SK-N-SH treated with all-trans-retinoic acid at 6 μM for 48 hours (cell line): ENCODE data around the gene GABARAPL1.
"Not testable (repeated sequence)": the region's sequence is repeated elsewhere in the genome, so short reads cannot be mapped to it uniquely, and the experiment has no call there.

ENCODE experiments used
- ATAC-seq: fragments of 200-7000 bp; cut with Tn5 transposase; 3 replicates; pipeline ENCODE4 v1.9.1; 2020; ENCODE audit warnings: mild to moderate bottlenecking, moderate library complexity
- ARNTL ChIP-seq: fragments of 450-650 bp; formaldehyde crosslinking; IDR thresholded peaks from 2 replicates; pipeline ENCODE4 v1.5.0; 2020; ENCODE audit warnings: low read depth, mild to moderate bottlenecking, moderate library complexity, borderline replicate concordance
- BACH2 ChIP-seq: fragments of 250-450 bp; sonication (Bioruptor Pico); IDR thresholded peaks from 2 replicates; pipeline ENCODE4 v1.9.0; 2021; ENCODE audit warnings: mild to moderate bottlenecking, borderline replicate concordance
- ESRRG ChIP-seq: fragments of 250-450 bp; sonication (Bioruptor Pico); IDR thresholded peaks from 2 replicates; pipeline ENCODE4 v1.6.1; 2021; ENCODE audit warnings: mild to moderate bottlenecking
- PPARA ChIP-seq: fragments of 250-450 bp; sonication (Bioruptor Pico); IDR thresholded peaks from 2 replicates; pipeline ENCODE4 v1.5.0; 2020; ENCODE audit warnings: mild to moderate bottlenecking, borderline replicate concordance
- RARB ChIP-seq: fragments of 250-450 bp; sonication (Bioruptor Pico); IDR thresholded peaks from 2 replicates; pipeline ENCODE4 v1.8.0; 2021; ENCODE audit warnings: mild to moderate bottlenecking, moderate library complexity
- SNAI2 ChIP-seq: fragments of 250-450 bp; sonication (Bioruptor Pico); IDR thresholded peaks from 2 replicates; pipeline ENCODE4 v1.5.0; 2020; ENCODE audit warnings: mild to moderate bottlenecking, moderate library complexity
- TCF4 ChIP-seq: fragments of 250-450 bp; sonication (Bioruptor Pico); IDR thresholded peaks from 2 replicates; pipeline ENCODE4 v1.8.0; 2021; ENCODE audit warnings: mild to moderate bottlenecking, moderate library complexity, borderline replicate concordance
- TOX ChIP-seq: fragments of 250-450 bp; sonication (Bioruptor Pico); IDR thresholded peaks from 2 replicates; pipeline ENCODE4 v1.8.0; 2021; ENCODE audit warnings: mild to moderate bottlenecking, moderate library complexity, borderline replicate concordance
- ZC3H10 ChIP-seq: fragments of 250-450 bp; sonication (Bioruptor Pico); IDR thresholded peaks from 2 replicates; pipeline ENCODE4 v1.5.1; 2021; ENCODE audit warnings: mild to moderate bottlenecking, moderate library complexity
- ZFP30 ChIP-seq: fragments of 450-650 bp; formaldehyde crosslinking; IDR thresholded peaks from 2 replicates; pipeline ENCODE4 v1.5.0; 2022; ENCODE audit warnings: mild to moderate bottlenecking, moderate library complexity
- ZNF565 ChIP-seq: fragments of 450-650 bp; formaldehyde crosslinking; conservative IDR thresholded peaks from 2 replicates; pipeline ENCODE4 v1.5.0; 2020; ENCODE audit warnings: low read depth, mild to moderate bottlenecking, moderate library complexity
- ZNF70 ChIP-seq: fragments of 450-650 bp; formaldehyde crosslinking; IDR thresholded peaks from 2 replicates; pipeline ENCODE4 v1.5.0; 2020; ENCODE audit warnings: mild to moderate bottlenecking, moderate library complexity
- ZNF8 ChIP-seq: fragments of 450-650 bp; formaldehyde crosslinking; IDR thresholded peaks from 2 replicates; pipeline ENCODE4 v1.5.0; 2020; ENCODE audit warnings: mild to moderate bottlenecking, moderate library complexity
- TF ChIP-seq, protein P1 (sequence below): fragments of 250-450 bp; sonication (Bioruptor Pico); IDR thresholded peaks from 2 replicates; pipeline ENCODE4 v1.8.0; 2021; ENCODE audit warnings: low read depth, mild to moderate bottlenecking, moderate library complexity, borderline replicate concordance
- TF ChIP-seq, protein P2 (sequence below): fragments of 250-450 bp; sonication (Bioruptor Pico); IDR thresholded peaks from 2 replicates; pipeline ENCODE4 v1.5.1; 2021; ENCODE audit warnings: mild to moderate bottlenecking, moderate library complexity
- TF ChIP-seq, protein P3 (sequence below): fragments of 250-450 bp; sonication (Bioruptor Pico); IDR thresholded peaks from 2 replicates; pipeline ENCODE4 v1.8.0; 2020; ENCODE audit warnings: mild to moderate bottlenecking, moderate library complexity, borderline replicate concordance
- TF ChIP-seq, protein P4 (sequence below): fragments of 250-450 bp; sonication (Bioruptor Pico); IDR thresholded peaks from 2 replicates; pipeline ENCODE4 v1.5.0; 2020; ENCODE audit warnings: mild to moderate bottlenecking, moderate library complexity
- TF ChIP-seq, protein P5 (sequence below): fragments of 250-450 bp; sonication (Bioruptor Pico); IDR thresholded peaks from 2 replicates; pipeline ENCODE4 v1.5.1; 2020; ENCODE audit warnings: low read depth, mild to moderate bottlenecking, moderate library complexity

Gene GABARAPL1

DNA sequence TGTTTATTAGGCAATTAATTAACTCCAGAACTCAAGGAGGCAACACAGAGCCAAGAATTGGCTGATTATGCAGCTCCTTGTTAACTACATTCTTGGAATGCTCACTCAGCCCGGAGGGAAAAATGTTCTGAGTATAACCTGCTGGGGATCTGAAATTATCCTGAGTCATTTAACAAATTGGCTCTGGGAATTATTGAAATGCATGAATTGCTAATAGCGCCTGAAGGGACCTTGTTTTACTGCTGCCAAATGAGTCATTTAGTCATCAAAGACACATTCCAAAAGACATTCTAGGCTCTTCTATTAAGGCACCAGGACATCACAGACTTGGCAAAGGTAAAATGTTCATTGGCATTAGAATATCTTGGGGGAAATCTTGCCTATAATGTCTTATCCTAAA lies 20.8 kb upstream of the GABARAPL1 start (continued):
- TF ChIP-seq, protein P1, sequence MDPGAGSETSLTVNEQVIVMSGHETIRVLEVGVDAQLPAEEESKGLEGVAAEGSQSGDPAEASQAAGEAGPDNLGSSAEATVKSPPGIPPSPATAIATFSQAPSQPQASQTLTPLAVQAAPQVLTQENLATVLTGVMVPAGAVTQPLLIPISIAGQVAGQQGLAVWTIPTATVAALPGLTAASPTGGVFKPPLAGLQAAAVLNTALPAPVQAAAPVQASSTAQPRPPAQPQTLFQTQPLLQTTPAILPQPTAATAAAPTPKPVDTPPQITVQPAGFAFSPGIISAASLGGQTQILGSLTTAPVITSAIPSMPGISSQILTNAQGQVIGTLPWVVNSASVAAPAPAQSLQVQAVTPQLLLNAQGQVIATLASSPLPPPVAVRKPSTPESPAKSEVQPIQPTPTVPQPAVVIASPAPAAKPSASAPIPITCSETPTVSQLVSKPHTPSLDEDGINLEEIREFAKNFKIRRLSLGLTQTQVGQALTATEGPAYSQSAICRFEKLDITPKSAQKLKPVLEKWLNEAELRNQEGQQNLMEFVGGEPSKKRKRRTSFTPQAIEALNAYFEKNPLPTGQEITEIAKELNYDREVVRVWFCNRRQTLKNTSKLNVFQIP (CRISPR knock-in tag): no peak
- no peak for TF ChIP-seq ESRRG (CRISPR knock-in tag)
- no peak for TF ChIP-seq SNAI2 (CRISPR knock-in tag)
- no peak for TF ChIP-seq RARB (CRISPR knock-in tag)
- TF ChIP-seq TCF4 (CRISPR knock-in tag): no peak
- TF ChIP-seq, protein P2, sequence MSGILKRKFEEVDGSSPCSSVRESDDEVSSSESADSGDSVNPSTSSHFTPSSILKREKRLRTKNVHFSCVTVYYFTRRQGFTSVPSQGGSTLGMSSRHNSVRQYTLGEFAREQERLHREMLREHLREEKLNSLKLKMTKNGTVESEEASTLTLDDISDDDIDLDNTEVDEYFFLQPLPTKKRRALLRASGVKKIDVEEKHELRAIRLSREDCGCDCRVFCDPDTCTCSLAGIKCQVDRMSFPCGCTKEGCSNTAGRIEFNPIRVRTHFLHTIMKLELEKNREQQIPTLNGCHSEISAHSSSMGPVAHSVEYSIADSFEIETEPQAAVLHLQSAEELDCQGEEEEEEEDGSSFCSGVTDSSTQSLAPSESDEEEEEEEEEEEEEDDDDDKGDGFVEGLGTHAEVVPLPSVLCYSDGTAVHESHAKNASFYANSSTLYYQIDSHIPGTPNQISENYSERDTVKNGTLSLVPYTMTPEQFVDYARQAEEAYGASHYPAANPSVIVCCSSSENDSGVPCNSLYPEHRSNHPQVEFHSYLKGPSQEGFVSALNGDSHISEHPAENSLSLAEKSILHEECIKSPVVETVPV (CRISPR knock-in tag): no peak

DNA sequence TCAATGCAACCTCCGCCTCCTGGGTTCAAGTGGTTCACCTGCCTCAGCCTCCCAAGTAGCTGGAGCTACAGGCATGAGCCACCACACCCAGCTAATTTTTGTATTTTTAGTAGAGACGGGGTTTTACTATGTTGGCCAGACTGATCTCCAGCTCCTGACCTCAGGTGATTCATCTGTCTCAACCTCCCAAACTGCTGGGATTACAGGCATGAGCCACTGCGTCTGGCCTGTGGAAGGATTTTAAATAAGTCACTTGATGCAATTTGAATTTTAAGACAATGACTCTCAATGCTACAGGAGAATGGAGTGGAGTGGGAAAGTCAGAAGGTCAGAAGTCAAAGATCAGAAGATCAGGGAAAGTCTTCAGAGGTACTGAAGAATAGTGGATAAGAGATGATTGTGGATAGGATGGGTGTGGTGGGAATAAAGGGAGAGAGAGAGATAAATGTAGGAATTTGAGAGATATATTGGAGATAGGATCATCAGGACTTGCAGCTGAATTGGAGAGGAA lies 18.5 kb upstream of the GABARAPL1 start:
- TF ChIP-seq SNAI2 (CRISPR knock-in tag): no peak
- no peak for ATAC-seq

DNA sequence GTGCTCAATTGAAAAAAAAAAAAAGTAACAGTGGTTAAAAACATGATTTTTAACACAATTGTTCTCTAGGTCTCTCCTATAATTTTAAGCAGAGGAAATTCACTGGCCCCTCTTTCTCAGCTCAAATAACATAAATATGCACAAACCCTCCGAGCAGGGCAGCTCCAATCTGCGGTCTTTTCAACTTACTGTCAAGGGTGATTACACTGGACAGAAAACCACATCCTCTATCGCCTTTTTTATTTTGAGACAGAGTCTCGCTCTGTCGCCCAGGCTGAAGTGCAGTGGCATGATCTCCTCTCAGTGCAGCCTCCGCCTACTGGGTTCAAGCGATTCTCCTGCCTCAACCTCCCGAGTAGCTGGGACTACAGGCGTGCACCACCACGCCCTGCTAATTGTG lies 16.5 kb upstream of the GABARAPL1 start:
- no peak for ATAC-seq

DNA sequence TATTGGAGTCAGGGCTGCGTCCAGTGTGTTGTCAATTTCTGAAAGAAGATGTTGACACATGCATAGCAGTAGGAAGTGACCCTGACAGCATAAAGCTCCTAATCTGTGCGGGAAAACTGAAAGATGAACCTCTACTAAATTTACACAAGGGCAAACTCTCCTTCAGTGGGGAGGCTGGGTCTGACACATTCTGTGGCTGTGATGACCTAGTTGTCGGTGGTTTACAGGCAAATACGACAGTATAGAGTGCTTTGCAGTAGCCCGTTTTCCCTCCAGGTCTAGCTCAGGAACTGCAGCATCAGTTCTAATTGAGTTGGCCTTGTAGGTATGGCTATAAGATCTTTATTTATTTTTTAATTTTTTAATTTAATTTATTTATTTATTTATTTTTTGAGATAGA lies 14.8 kb upstream of the GABARAPL1 start:
- ATAC-seq: no peak
- TF ChIP-seq ZNF70 (CRISPR knock-in tag) (no peak), RARB (CRISPR knock-in tag) (no peak), TOX (CRISPR knock-in tag) (no peak), ARNTL (CRISPR knock-in tag) (no peak), PPARA (CRISPR knock-in tag) (no peak), BACH2 (CRISPR knock-in tag) (no peak), TCF4 (CRISPR knock-in tag) (no peak), ZNF8 (CRISPR knock-in tag) (no peak), ZFP30 (CRISPR knock-in tag) (no peak), ZC3H10 (CRISPR knock-in tag) (no peak), ZNF565 (CRISPR knock-in tag) (no peak)
- TF ChIP-seq, protein P3, sequence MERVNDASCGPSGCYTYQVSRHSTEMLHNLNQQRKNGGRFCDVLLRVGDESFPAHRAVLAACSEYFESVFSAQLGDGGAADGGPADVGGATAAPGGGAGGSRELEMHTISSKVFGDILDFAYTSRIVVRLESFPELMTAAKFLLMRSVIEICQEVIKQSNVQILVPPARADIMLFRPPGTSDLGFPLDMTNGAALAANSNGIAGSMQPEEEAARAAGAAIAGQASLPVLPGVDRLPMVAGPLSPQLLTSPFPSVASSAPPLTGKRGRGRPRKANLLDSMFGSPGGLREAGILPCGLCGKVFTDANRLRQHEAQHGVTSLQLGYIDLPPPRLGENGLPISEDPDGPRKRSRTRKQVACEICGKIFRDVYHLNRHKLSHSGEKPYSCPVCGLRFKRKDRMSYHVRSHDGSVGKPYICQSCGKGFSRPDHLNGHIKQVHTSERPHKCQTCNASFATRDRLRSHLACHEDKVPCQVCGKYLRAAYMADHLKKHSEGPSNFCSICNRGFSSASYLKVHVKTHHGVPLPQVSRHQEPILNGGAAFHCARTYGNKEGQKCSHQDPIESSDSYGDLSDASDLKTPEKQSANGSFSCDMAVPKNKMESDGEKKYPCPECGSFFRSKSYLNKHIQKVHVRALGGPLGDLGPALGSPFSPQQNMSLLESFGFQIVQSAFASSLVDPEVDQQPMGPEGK (CRISPR knock-in tag): no peak
- TF ChIP-seq, protein P1 (CRISPR knock-in tag): no peak
- TF ChIP-seq, protein P4, sequence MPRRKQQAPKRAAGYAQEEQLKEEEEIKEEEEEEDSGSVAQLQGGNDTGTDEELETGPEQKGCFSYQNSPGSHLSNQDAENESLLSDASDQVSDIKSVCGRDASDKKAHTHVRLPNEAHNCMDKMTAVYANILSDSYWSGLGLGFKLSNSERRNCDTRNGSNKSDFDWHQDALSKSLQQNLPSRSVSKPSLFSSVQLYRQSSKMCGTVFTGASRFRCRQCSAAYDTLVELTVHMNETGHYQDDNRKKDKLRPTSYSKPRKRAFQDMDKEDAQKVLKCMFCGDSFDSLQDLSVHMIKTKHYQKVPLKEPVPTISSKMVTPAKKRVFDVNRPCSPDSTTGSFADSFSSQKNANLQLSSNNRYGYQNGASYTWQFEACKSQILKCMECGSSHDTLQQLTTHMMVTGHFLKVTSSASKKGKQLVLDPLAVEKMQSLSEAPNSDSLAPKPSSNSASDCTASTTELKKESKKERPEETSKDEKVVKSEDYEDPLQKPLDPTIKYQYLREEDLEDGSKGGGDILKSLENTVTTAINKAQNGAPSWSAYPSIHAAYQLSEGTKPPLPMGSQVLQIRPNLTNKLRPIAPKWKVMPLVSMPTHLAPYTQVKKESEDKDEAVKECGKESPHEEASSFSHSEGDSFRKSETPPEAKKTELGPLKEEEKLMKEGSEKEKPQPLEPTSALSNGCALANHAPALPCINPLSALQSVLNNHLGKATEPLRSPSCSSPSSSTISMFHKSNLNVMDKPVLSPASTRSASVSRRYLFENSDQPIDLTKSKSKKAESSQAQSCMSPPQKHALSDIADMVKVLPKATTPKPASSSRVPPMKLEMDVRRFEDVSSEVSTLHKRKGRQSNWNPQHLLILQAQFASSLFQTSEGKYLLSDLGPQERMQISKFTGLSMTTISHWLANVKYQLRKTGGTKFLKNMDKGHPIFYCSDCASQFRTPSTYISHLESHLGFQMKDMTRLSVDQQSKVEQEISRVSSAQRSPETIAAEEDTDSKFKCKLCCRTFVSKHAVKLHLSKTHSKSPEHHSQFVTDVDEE (CRISPR knock-in tag): no peak
- TF ChIP-seq, protein P5, sequence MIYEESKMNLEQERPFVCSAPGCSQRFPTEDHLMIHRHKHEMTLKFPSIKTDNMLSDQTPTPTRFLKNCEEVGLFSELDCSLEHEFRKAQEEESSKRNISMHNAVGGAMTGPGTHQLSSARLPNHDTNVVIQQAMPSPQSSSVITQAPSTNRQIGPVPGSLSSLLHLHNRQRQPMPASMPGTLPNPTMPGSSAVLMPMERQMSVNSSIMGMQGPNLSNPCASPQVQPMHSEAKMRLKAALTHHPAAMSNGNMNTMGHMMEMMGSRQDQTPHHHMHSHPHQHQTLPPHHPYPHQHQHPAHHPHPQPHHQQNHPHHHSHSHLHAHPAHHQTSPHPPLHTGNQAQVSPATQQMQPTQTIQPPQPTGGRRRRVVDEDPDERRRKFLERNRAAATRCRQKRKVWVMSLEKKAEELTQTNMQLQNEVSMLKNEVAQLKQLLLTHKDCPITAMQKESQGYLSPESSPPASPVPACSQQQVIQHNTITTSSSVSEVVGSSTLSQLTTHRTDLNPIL (CRISPR knock-in tag): no peak

More for the DNA sequence above, 16.5 kb upstream of the GABARAPL1 start:
- no peak for TF ChIP-seq PPARA (CRISPR knock-in tag)
- TF ChIP-seq ARNTL (CRISPR knock-in tag): no peak

DNA sequence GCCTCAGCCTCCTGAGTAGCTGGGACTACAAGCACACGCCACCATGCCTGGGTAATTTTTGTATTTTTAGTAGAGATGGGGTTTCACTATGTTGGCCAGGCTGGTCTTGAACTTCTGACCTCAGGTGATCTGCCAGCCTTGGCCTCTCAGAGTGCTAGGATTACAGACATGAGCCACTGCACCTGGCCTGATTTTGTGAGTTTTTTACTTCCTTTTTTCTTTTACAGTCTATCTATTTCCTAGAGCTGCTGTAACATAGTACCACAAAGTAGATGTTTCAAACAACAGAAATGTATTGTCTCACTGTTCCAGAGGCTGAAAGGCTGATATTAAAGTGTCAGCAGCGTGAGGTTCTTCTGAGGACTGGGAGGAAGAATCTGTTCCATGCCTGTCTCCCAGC lies 8.2 kb upstream of the GABARAPL1 start:
- ATAC-seq: not testable (repeated sequence)
